Measurements from ENCODE around the gene RPLP1.

The RPLP1 gene

GRCh38 chr15:69479971-69480370, 27.4 kb downstream of the RPLP1 start:
- no peak for TF ChIP-seq CREB1 (IDR thresholded peaks at IDR 0.05; ENCODE audit: low read depth)
- TF ChIP-seq TEAD4 (IDR thresholded peaks at IDR 0.05), result no peak
- TF ChIP-seq EP300 (IDR thresholded peaks at IDR 0.05; ENCODE audit: borderline replicate concordance), result no peak
- TF ChIP-seq TCF12 (IDR thresholded peaks at IDR 0.05; ENCODE audit: low read depth), result no peak
- TF ChIP-seq ZBTB7A (IDR thresholded peaks at IDR 0.05; ENCODE audit: low read depth), result no peak
- no peak for TF ChIP-seq USF1 (IDR thresholded peaks at IDR 0.05)
- TF ChIP-seq REST (IDR thresholded peaks at IDR 0.05; ENCODE audit: low read depth), result no peak
- no peak for TF ChIP-seq FOXM1 (IDR thresholded peaks at IDR 0.05; ENCODE audit: borderline replicate concordance, low read depth)
- TF ChIP-seq CEBPB (IDR thresholded peaks at IDR 0.05), result no peak
- no peak for TF ChIP-seq NFIC (IDR thresholded peaks at IDR 0.05)
- no peak for TF ChIP-seq EGR1 (IDR thresholded peaks at IDR 0.05)
- no peak for TF ChIP-seq RAD21 (IDR thresholded peaks at IDR 0.05; ENCODE audit: low read depth)

GRCh38 chr15:69480932-69481331, 28.3 kb downstream of the RPLP1 start:
- TF ChIP-seq TAF1 (IDR thresholded peaks at IDR 0.05; ENCODE audit: low read depth), result no peak
- TF ChIP-seq ZBTB7A (IDR thresholded peaks at IDR 0.05; ENCODE audit: low read depth), result no peak
- TF ChIP-seq EGR1 (IDR thresholded peaks at IDR 0.05), result no peak
- TF ChIP-seq REST (IDR thresholded peaks at IDR 0.05; ENCODE audit: low read depth), result no peak
- TF ChIP-seq RAD21 (IDR thresholded peaks at IDR 0.05; ENCODE audit: low read depth), result no peak
- no peak for TF ChIP-seq USF1 (IDR thresholded peaks at IDR 0.05)
- no peak for TF ChIP-seq TCF12 (IDR thresholded peaks at IDR 0.05; ENCODE audit: low read depth)
- TF ChIP-seq CREB1 (IDR thresholded peaks at IDR 0.05; ENCODE audit: low read depth), result no peak
- TF ChIP-seq YY1 (IDR thresholded peaks at IDR 0.05; ENCODE audit: low read depth), result no peak
- no peak for TF ChIP-seq FOXM1 (IDR thresholded peaks at IDR 0.05; ENCODE audit: borderline replicate concordance, low read depth)
- no peak for TF ChIP-seq CEBPB (IDR thresholded peaks at IDR 0.05)
- no peak for TF ChIP-seq TEAD4 (IDR thresholded peaks at IDR 0.05)
- TF ChIP-seq EP300 (IDR thresholded peaks at IDR 0.05; ENCODE audit: borderline replicate concordance), result no peak
- TF ChIP-seq NFIC (IDR thresholded peaks at IDR 0.05), result no peak
- TF ChIP-seq MAX (IDR thresholded peaks at IDR 0.05), result no peak

- TF ChIP-seq CREB1 (IDR thresholded peaks at IDR 0.05; ENCODE audit: low read depth) (no peak), CEBPB (IDR thresholded peaks at IDR 0.05) (no peak), TCF12 (IDR thresholded peaks at IDR 0.05; ENCODE audit: low read depth) (no peak), REST (IDR thresholded peaks at IDR 0.05; ENCODE audit: low read depth) (no peak), RAD21 (IDR thresholded peaks at IDR 0.05; ENCODE audit: low read depth) (no peak), USF1 (IDR thresholded peaks at IDR 0.05) (no peak), TEAD4 (IDR thresholded peaks at IDR 0.05) (no peak), MAX (IDR thresholded peaks at IDR 0.05) (no peak), TAF1 (IDR thresholded peaks at IDR 0.05; ENCODE audit: low read depth) (no peak), EGR1 (IDR thresholded peaks at IDR 0.05) (no peak), ZBTB7A (IDR thresholded peaks at IDR 0.05; ENCODE audit: low read depth) (no peak), NFIC (IDR thresholded peaks at IDR 0.05) (no peak), YY1 (IDR thresholded peaks at IDR 0.05; ENCODE audit: low read depth) (no peak), FOXM1 (IDR thresholded peaks at IDR 0.05; ENCODE audit: borderline replicate concordance, low read depth) (no peak)
Measured at GRCh38 chr15:69482686-69483256, 30.2 kb downstream of the RPLP1 start.

- TF ChIP-seq CEBPB (IDR thresholded peaks at IDR 0.05) (no peak), TEAD4 (IDR thresholded peaks at IDR 0.05) (no peak), ZBTB7A (IDR thresholded peaks at IDR 0.05; ENCODE audit: low read depth) (no peak)
Measured at GRCh38 chr15:69484837-69485236, 32.2 kb downstream of the RPLP1 start.
